IMR-90 (cell line): ENCODE results near the gene SHC1. TPM values are rescaled to one million over a fixed set of nuclear protein-coding genes. Genes with fewer than 3 reads are reported as not detected.
A peak's percentile ranks its signal among the peaks of the same experiment; 100 is the strongest.

Experiments
- ATAC-seq: fragments of 200-7000 bp; cut with Tn5 transposase; 2 replicates; pipeline ENCODE4 v1.9.1; 2020; ENCODE audit warnings: low read depth, mild to moderate bottlenecking, moderate library complexity
- BruUV-seq: library from RNA; stranded (reverse); fragments of 400-500 nt; replicated peaks from 2 replicates; lab custom pipeline; 2021; lab: Mats Ljungman, UMichigan
- CTCF ChIA-PET: fragments of 300-600 bp; formaldehyde crosslinking; extraction: SDS; loops from one replicate; lab custom pipeline; 2021; ENCODE audit warnings: antibody characterized with exemption; lab: Yijun Ruan, JAX
- POLR2A ChIA-PET: fragments of 300-600 bp; sonication (Branson Sonifier 250); formaldehyde crosslinking; loops from one replicate; lab custom pipeline; 2022; ENCODE audit warnings: antibody characterized with exemption; ENCODE audit not compliant: unreplicated experiment; lab: Charles Lee
- DNase-seq: peaks from one replicate; pipeline ENCODE4 v3.0.0; 2013
- H2AFZ ChIP-seq: replicated peaks from 2 replicates; pipeline ENCODE3; 2013; ENCODE audit warnings: low read length, mild to moderate bottlenecking; ENCODE audit not compliant: poor library complexity
- H2AK5ac ChIP-seq: 2 replicates; pipeline ENCODE4 v1.6.1; 2013; ENCODE audit warnings: low read depth, low read length, inconsistent platforms
- H2AK9ac ChIP-seq: replicated peaks from 2 replicates; pipeline ENCODE3; 2013; ENCODE audit warnings: mild to moderate bottlenecking, low read depth, low read length, moderate library complexity; ENCODE audit not compliant: poor library complexity
- H2BK120ac ChIP-seq: 2 replicates; pipeline ENCODE4 v1.6.1; 2013; ENCODE audit warnings: low read depth, low read length, inconsistent platforms
- H2BK15ac ChIP-seq: 3 replicates; pipeline ENCODE4 v1.6.1; 2013; ENCODE audit warnings: low read depth, low read length, inconsistent platforms
- H2BK20ac ChIP-seq: 2 replicates; pipeline ENCODE4 v1.6.1; 2013; ENCODE audit warnings: low read depth, mild to moderate bottlenecking, inconsistent platforms, low read length, moderate library complexity
- H2BK5ac ChIP-seq: 2 replicates; pipeline ENCODE4 v1.6.1; 2013; ENCODE audit warnings: mild to moderate bottlenecking, low read depth, low read length, inconsistent platforms; ENCODE audit not compliant: poor library complexity, severe bottlenecking
- H3K14ac ChIP-seq: replicated peaks from 2 replicates; pipeline ENCODE4 v1.6.1; 2013; ENCODE audit warnings: low read depth, low read length, inconsistent platforms
- H3K18ac ChIP-seq: 2 replicates; pipeline ENCODE4 v1.6.1; 2013; ENCODE audit warnings: low read depth, low read length, control low read depth
- H3K23ac ChIP-seq: 2 replicates; pipeline ENCODE4 v1.6.1; 2013; ENCODE audit warnings: low read depth, low read length, inconsistent platforms
- H3K27ac ChIP-seq: 2 replicates; pipeline ENCODE4 v1.5.1; 2013; ENCODE audit warnings: mild to moderate bottlenecking, control low read depth, low read length; ENCODE audit not compliant: insufficient read depth
- H3K27me3 ChIP-seq: 2 replicates; pipeline ENCODE4 v1.6.1; 2013; ENCODE audit warnings: low read length; ENCODE audit not compliant: control insufficient read depth, insufficient read depth
- H3K36me3 ChIP-seq: 2 replicates; pipeline ENCODE4 v1.6.1; 2013; ENCODE audit warnings: low read length, mixed read lengths; ENCODE audit not compliant: control insufficient read depth, insufficient read depth
- H3K4ac ChIP-seq: 2 replicates; pipeline ENCODE4 v1.6.1; 2013; ENCODE audit warnings: low read depth, low read length, inconsistent platforms
- H3K4me1 ChIP-seq: 2 replicates; pipeline ENCODE4 v1.6.1; 2013; ENCODE audit warnings: low read length, mixed read lengths; ENCODE audit not compliant: control insufficient read depth, insufficient read depth
- H3K4me2 ChIP-seq: 2 replicates; pipeline ENCODE4 v1.6.1; 2013; ENCODE audit warnings: low read depth, mild to moderate bottlenecking, control low read depth, low read length, moderate library complexity
- H3K4me3 ChIP-seq: 2 replicates; pipeline ENCODE4 v1.5.1; 2013; ENCODE audit warnings: low read depth, mild to moderate bottlenecking, control low read depth, low read length, moderate library complexity; ENCODE audit not compliant: insufficient read depth
- H3K56ac ChIP-seq: 2 replicates; pipeline ENCODE4 v1.6.1; 2013; ENCODE audit warnings: low read length, inconsistent platforms; ENCODE audit not compliant: insufficient read depth; ENCODE audit errors: extremely low read depth
- H3K79me1 ChIP-seq, 2 experiments: 2 replicates each; pipeline ENCODE4 v1.6.1; 2013; ENCODE audit warnings: low read length in 2 of 2, inconsistent platforms in 1 of 2, low read depth in 1 of 2
- H3K9ac ChIP-seq: 2 replicates; pipeline ENCODE4 v1.6.1; 2013; ENCODE audit warnings: low read depth, low read length, control low read depth
- H3K9me1 ChIP-seq: 2 replicates; pipeline ENCODE4 v1.6.1; 2013; ENCODE audit warnings: low read length, inconsistent platforms; ENCODE audit not compliant: insufficient read depth
- H3K9me3 ChIP-seq: 2 replicates; pipeline ENCODE4 v1.6.1; 2013; ENCODE audit warnings: low read length; ENCODE audit not compliant: control insufficient read depth, insufficient read depth
- H4K20me1 ChIP-seq: 2 replicates; pipeline ENCODE4 v1.6.1; 2013; ENCODE audit warnings: low read length, inconsistent platforms; ENCODE audit not compliant: insufficient read depth
- H4K5ac ChIP-seq: 2 replicates; pipeline ENCODE4 v1.6.1; 2013; ENCODE audit warnings: mild to moderate bottlenecking, low read depth, low read length, control low read depth
- H4K8ac ChIP-seq, 2 experiments: 2 replicates each; pipeline ENCODE4 v1.6.1; 2013; ENCODE audit warnings: low read depth in 2 of 2, low read length in 2 of 2, control low read depth in 1 of 2, inconsistent platforms in 1 of 2
- H4K91ac ChIP-seq: 2 replicates; pipeline ENCODE4 v1.6.1; 2013; ENCODE audit warnings: low read depth, low read length, inconsistent platforms; ENCODE audit not compliant: insufficient read depth
- NFE2L2 ChIP-seq: fragments of 150-350 bp; IDR thresholded peaks from 2 replicates; pipeline ENCODE4 v1.6.1; 2016; ENCODE audit warnings: low read depth, mild to moderate bottlenecking, low read length
- WGBS, 2 experiments: methylation state at CpG; one replicate each; pipeline versions ENCODE4 v1.1.5 to v1.1.7; 2013; ENCODE audit warnings: missing lambda C conversion rate in 2 of 2; ENCODE audit not compliant: insufficient read length in 1 of 2; ENCODE audit errors: extremely low coverage in 2 of 2; 5-methylcytosine and 5-hydroxymethylcytosine counted together
- dilution Hi-C: fragments of 300-500 bp; cut with HindIII; formaldehyde crosslinking; loops from one replicate; pipeline ENCODE4 v1.14.3; 2018; ENCODE audit warnings: low sequenced_read_pairs; ENCODE audit not compliant: unreplicated experiment
- in situ Hi-C: fragments of 300-500 bp; cut with MboI; formaldehyde crosslinking; loops from 3 replicates; pipeline ENCODE4 v1.14.3; 2019; ENCODE audit warnings: low sequenced_read_pairs, inconsistent platforms, mixed read lengths
- intact Hi-C: fragments of 100-400 bp; cut with micrococcal nuclease; formaldehyde crosslinking; loops from 2 replicates; pipeline ENCODE4 v1.10.0; 2022
- polyA plus RNA-seq, 3 experiments: library from polyadenylated mRNA; depleted of rRNA; stranded (reverse); fragments of >200 nt; gene quantifications; 2 replicates each; pipeline ENCODE4 v1.2.3, GENCODE V29; 2012; ENCODE audit warnings: low replicate concordance in 1 of 3
- total RNA-seq: library from RNA; depleted of rRNA; stranded (reverse); fragments of >200 nt; gene quantifications from 2 replicates; pipeline ENCODE4 v1.2.3, GENCODE V29; 2012

SHC1 gene
- total and polyA plus RNA-seq, 2 of the 4 experiments (the other 2 are of a cell fraction), result 352 to 355 TPM

GRCh38 chr1:154994591-154994990 is 24.0 kb upstream of the SHC1 start:
- POLR2A ChIA-PET, result no interaction called here
- dilution Hi-C loops, result no loop called here
- Histone ChIP-seq H4K20me1 (no peaks in the 10 kb centered on the region), H3K79me1 (peaks cover 4 to 15% of the 10 kb centered on the region in 2 experiments), H3K14ac (no peak overlapping the region), H2AK5ac (no peak overlapping the region), H4K91ac (no peak overlapping the region), H2AK9ac (peak overlapping the region; percentile 11), H3K23ac (peak overlapping the region; percentile 53; the same call in 1 of the 2 replicates), H4K8ac (no peak overlapping the region), H3K4me3 (no peak overlapping the region), H2BK20ac (no peak overlapping the region; the same call in 1 of the 2 replicates), H3K27me3 (no peaks in the 10 kb centered on the region), H3K4ac (no peak overlapping the region; the same call in 1 of the 2 replicates), H2BK120ac (no peak overlapping the region), H3K27ac (no peak overlapping the region), H3K4me2 (no peak overlapping the region), H2AFZ (no peak overlapping the region), H3K4me1 (peaks cover 7% of the 10 kb centered on the region), H3K18ac (no peak overlapping the region), H3K36me3 (peaks cover 9% of the 10 kb centered on the region), H3K9me3 (no peaks in the 10 kb centered on the region), H3K9ac (no peak overlapping the region), H2BK15ac (no peak overlapping the region), H3K56ac (no peak overlapping the region), H4K5ac (no peak overlapping the region; the same call in 1 of the 2 replicates), H2BK5ac (no peak overlapping the region), H3K9me1 (peaks cover 7% of the 10 kb centered on the region)
- no TSS peak for BruUV-seq
- DNase-seq (no peak), ATAC-seq (no peak)
- CTCF ChIA-PET, result interaction anchor here (0.6 to 1.6 kb wide), 3 partner anchors 23 to 634 kb away, joined by 3 to 5 read pairs (median 4); no protein-coding TSS in a partner anchor
- in situ Hi-C loops, result no loop called here
- TF ChIP-seq NFE2L2, result no peak
- WGBS, 2 experiments, result no CpG with 5 or more reads among the region's 3 CpGs
- intact Hi-C loops, result no loop called here
